Tibial nerve (tissue), 4 donors: Measurements from ENCODE around the gene CREB3. TPM values are rescaled to one million over a fixed set of nuclear protein-coding genes. Genes with fewer than 3 reads are reported as not detected.

ENCODE experiments used
- DNase-seq, 2 donors: peaks; one replicate each; pipeline ENCODE4 v3.0.0-alpha.2; 2019; ENCODE audit warnings: low spot score in 2 of 2
- H3K27ac ChIP-seq, 4 donors: fragments of 200-600 bp; sonication (generic) in 3 of 4; one replicate each; pipeline ENCODE4 v1.5.1; 2017 to 2019; ENCODE audit warnings: mild to moderate bottlenecking in 1 of 4
- H3K27me3 ChIP-seq, 2 donors: fragments of 200-600 bp; sonication (generic) in 1 of 2; one replicate each; pipeline versions ENCODE4 v1.5.1 to v1.6.0; 2017 to 2019
- H3K36me3 ChIP-seq, 3 donors: fragments of 200-600 bp; sonication (generic); one replicate each; pipeline ENCODE4 v1.5.1; 2018 to 2019
- H3K4me1 ChIP-seq, 4 donors: fragments of 200-600 bp; sonication (generic) in 3 of 4; one replicate each; pipeline ENCODE4 v1.5.1; 2017 to 2019
- H3K4me3 ChIP-seq, 4 donors: fragments of 200-600 bp; sonication (generic) in 3 of 4; one replicate each; pipeline ENCODE4 v1.5.1; 2017 to 2019; ENCODE audit warnings: mild to moderate bottlenecking in 1 of 4, moderate library complexity in 1 of 4
- H3K9me3 ChIP-seq, 4 donors: fragments of 200-600 bp; sonication (generic) in 3 of 4; one replicate each; pipeline ENCODE4 v1.5.1; 2017 to 2019
- CTCF ChIP-seq, 5 experiments: fragments of 200-600 bp in 3 of 5; fragments of 450-650 bp in 2 of 5; sonication (generic) in 3 of 5; IDR thresholded peaks; one replicate each; pipeline ENCODE4 v1.5.1; 2016 to 2019; ENCODE audit warnings: antibody characterized with exemption in 5 of 5, mild to moderate bottlenecking in 3 of 5, moderate library complexity in 2 of 5
- EP300 ChIP-seq, 2 donors: sonication (generic); formaldehyde crosslinking; IDR thresholded peaks; one replicate each; pipeline ENCODE4 v1.6.1; 2017; ENCODE audit warnings: antibody characterized with exemption in 2 of 2, mild to moderate bottlenecking in 1 of 2
- POLR2A ChIP-seq, 2 donors: fragments of 450-650 bp; IDR thresholded peaks; one replicate each; pipeline ENCODE4 v1.6.1; 2017; ENCODE audit warnings: antibody characterized with exemption in 2 of 2, mild to moderate bottlenecking in 2 of 2, moderate library complexity in 2 of 2
- WGBS, 2 donors: methylation state at CpG; one replicate each; pipeline ENCODE4 v1.1.5; 2018; 5-methylcytosine and 5-hydroxymethylcytosine counted together
- total RNA-seq, 4 donors: library from RNA; depleted of rRNA; stranded (reverse); fragments of >200 nt; gene quantifications; one replicate each; pipeline ENCODE4 v1.1.0, GENCODE V29; 2016

The CREB3 gene
- total RNA-seq, 4 donors from 2014 or later: 41.6 to 70.1 (median 53.5) TPM

GRCh38 chr9:35737143-35737542, 4.7 kb downstream of the CREB3 start:
- no peak for DNase-seq
- H3K9me3 ChIP-seq: no peaks in the 10 kb centered on the region
- WGBS, 2 donors: 62 to 67% methylated on average over 5 to 7 of the region's 7 CpGs
- TF ChIP-seq POLR2A (IDR thresholded peaks at IDR 0.05): no peak
- no peak for TF ChIP-seq EP300 (IDR thresholded peaks at IDR 0.05)
- TF ChIP-seq CTCF (IDR thresholded peaks at IDR 0.05): no peak
- H3K27ac ChIP-seq: no peak overlapping the region
- peaks cover 0 to 81% (median 17%) of the 10 kb centered on the region in 3 donors for H3K36me3 ChIP-seq
- peaks cover 0 to 22% (median 15%) of the 10 kb centered on the region in 4 donors for H3K4me1 ChIP-seq
- no peak overlapping the region for H3K4me3 ChIP-seq
- no peaks in the 10 kb centered on the region for H3K27me3 ChIP-seq

DNA sequence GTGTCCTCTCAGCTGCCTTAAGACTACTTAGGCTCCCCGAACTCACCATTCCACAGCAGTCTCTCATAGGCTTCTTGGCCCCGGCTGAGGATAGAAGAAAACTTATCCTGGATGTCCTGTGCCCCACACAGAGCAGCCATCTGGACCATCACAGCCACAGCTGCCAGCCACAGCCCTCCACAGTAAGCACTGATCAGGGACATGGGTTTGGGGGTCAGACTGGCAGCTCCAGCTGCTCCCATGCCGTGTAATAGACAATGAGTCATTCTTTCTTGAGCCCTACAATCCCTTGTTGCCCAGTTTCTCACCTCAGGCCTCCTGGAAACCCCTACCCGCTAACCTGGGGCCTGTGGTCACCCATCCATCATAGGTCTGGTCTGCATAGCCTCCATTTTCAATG, 5.7 kb downstream of the CREB3 start:
- peaks cover 0 to 92% (median 17%) of the 10 kb centered on the region in 3 donors for H3K36me3 ChIP-seq
- no peaks in the 10 kb centered on the region for H3K27me3 ChIP-seq
- no peaks in the 10 kb centered on the region for H3K9me3 ChIP-seq
- 75 to 77% methylated on average over 4 of the region's 4 CpGs for WGBS, 2 donors
- H3K27ac ChIP-seq: no peak overlapping the region
- peaks cover 0 to 17% (median 11%) of the 10 kb centered on the region in 4 donors for H3K4me1 ChIP-seq
- H3K4me3 ChIP-seq: no peak overlapping the region
- no peak for TF ChIP-seq POLR2A (IDR thresholded peaks at IDR 0.05)
- DNase-seq: no peak

DNA sequence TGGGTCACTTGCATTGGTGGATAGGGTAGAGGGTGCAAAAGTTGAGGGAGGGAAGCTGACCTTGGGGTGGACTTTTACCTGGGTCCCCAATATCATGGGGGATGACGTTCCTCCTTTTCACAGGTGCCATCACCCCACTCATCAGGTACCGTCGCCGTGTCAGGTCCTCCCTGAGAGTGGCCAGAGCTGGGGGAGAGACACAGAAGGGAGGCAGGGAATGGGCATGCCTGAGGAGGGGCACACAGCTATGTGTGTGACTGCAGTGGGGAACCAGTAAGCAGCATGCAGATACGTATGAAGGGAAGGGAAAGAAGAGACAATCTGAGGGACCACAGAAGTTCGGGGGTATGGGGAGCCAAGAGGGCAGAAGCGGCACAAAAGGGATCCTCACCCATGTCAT, 6.5 kb downstream of the CREB3 start:
- DNase-seq: no peak
- Histone ChIP-seq H3K36me3 (peaks cover 0 to 99% (median 23%) of the 10 kb centered on the region in 3 donors), H3K9me3 (no peaks in the 10 kb centered on the region), H3K4me3 (no peak overlapping the region), H3K27me3 (no peaks in the 10 kb centered on the region), H3K27ac (no peak overlapping the region), H3K4me1 (peaks cover 0 to 10% (median 4%) of the 10 kb centered on the region in 4 donors)
- WGBS, 2 donors: 82 to 88% methylated on average over 7 of the region's 7 CpGs
- TF ChIP-seq EP300 (IDR thresholded peaks at IDR 0.05): no peak
- TF ChIP-seq CTCF (IDR thresholded peaks at IDR 0.05): no peak
- TF ChIP-seq POLR2A (IDR thresholded peaks at IDR 0.05): no peak

GRCh38 chr9:35740243-35740642, 7.8 kb downstream of the CREB3 start:
- Histone ChIP-seq H3K27ac (no peak overlapping the region), H3K27me3 (no peaks in the 10 kb centered on the region), H3K36me3 (peaks cover 0 to 98% (median 33%) of the 10 kb centered on the region in 3 donors), H3K4me3 (no peak overlapping the region), H3K9me3 (no peaks in the 10 kb centered on the region), H3K4me1 (peaks cover 0 to 3% (median 0%) of the 10 kb centered on the region in 4 donors)
- TF ChIP-seq EP300 (IDR thresholded peaks at IDR 0.05) (no peak), CTCF (IDR thresholded peaks at IDR 0.05) (no peak), POLR2A (IDR thresholded peaks at IDR 0.05) (no peak)
- WGBS, 2 donors: 81 to 93% methylated on average over 4 to 6 of the region's 6 CpGs
- no peak for DNase-seq

DNA sequence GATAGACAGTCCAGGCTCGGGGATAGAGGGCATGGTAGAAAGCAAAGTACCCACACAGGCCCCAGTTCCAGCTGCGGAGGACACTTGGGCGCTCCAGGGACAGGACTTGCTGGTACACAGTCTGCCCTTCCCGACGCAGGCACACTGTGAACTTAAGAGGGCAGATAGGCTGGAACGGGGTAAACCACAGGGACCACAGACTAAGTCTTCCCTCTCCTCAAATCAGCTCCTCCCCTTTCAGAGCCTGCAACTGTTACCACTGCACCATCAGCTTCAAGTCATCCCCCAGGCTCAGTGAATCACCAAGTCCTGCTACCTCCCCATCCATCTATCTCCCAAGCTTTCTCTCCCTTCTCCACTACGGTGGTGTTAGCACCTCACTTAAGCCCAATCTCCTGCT, 9.3 kb downstream of the CREB3 start:
- Histone ChIP-seq H3K27ac (no peak overlapping the region), H3K36me3 (peaks cover 0 to 83% (median 33%) of the 10 kb centered on the region in 3 donors), H3K4me3 (no peak overlapping the region), H3K9me3 (no peaks in the 10 kb centered on the region), H3K27me3 (no peaks in the 10 kb centered on the region), H3K4me1 (peaks cover 0 to 15% (median 11%) of the 10 kb centered on the region in 4 donors)
- no peak for TF ChIP-seq EP300 (IDR thresholded peaks at IDR 0.05)
- DNase-seq: no peak
- 82 to 92% methylated on average over 7 of the region's 7 CpGs for WGBS, 2 donors

DNA sequence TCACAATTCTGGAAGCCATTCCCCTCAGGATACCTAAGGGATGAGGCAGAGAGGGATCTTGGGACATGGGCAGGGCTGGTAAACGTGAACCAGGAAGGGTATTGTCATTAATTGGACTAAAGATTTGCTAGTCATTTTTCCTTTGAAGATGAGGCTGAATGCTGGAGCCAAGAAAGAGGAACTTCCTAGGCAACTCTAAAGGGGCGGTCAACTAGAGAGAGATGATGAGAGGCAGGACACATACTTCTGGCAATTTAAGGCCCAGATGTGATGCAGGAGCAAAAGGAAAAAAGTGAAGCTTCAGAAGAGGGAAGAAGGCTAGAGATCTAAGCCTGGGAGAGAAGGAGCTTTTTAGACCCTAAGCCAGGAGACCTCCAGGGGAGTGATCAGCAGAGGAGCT, 11.0 kb downstream of the CREB3 start:
- Histone ChIP-seq H3K4me1 (peaks cover 0 to 32% (median 27%) of the 10 kb centered on the region in 4 donors), H3K4me3 (no peak overlapping the region), H3K27ac (no peak overlapping the region), H3K9me3 (no peaks in the 10 kb centered on the region), H3K36me3 (peaks cover 0 to 66% (median 19%) of the 10 kb centered on the region in 3 donors), H3K27me3 (no peaks in the 10 kb centered on the region)
- DNase-seq: no peak
- 63 to 66% methylated on average over 2 of the region's 2 CpGs for WGBS, 2 donors
- no peak for TF ChIP-seq POLR2A (IDR thresholded peaks at IDR 0.05)
- no peak for TF ChIP-seq CTCF (IDR thresholded peaks at IDR 0.05)
- no peak for TF ChIP-seq EP300 (IDR thresholded peaks at IDR 0.05)
